ENCODE results near the gene AFF2.

The AFF2 gene

DNA sequence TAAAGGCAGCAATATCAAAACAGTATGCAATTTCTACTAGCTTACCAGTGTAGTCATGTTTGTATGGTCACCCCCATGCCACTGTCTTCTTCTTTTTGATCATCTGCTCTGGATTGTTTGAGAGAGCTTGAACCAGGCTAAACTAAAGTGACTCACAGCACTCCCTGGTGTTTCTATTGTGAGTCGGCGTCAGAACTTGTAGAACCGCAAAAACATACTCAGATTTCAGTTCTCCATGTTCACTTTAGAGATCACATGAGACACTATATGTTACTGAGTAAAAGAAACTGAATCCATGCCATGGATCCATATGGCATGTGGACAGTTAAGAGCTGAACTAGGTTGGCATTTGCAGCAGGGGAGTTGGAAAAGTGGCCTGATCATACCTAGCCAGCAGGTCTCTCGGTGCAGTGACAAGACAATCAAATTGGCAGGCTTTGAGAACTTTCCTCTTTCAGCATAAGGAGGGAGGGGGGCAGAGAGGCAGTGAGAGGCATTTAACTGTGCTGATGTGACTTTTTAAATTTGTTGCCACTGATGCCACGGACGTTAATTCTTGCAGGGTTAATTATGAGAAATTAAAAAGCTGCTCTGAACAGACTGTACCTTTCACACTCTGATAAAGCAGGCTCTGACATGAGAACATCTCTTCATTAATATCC is 88.4 kb downstream of the AFF2 start:
- no peak for DNase-seq (ENCODE audit: low read depth)

DNA sequence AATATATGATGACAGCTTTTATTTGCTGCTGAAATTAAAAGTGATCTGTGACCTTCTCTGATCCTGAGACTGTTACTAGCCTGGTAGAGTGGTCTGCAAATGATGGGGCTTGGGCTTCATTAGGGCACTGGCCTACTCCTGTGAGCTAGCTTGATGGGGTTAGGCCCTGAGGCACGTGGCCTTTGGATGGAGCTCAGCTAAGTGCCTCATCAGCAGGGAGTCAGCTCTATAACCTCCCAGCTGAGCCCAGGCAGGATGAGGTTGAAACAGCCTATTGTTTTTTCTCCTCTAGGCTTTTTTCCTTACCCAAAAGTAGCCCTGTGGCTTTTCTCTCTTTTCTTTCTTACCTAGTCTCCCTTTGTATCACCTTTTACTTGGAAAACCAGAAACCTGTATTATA is 92.2 kb downstream of the AFF2 start:
- DNase-seq (ENCODE audit: low read depth), result no peak

DNA sequence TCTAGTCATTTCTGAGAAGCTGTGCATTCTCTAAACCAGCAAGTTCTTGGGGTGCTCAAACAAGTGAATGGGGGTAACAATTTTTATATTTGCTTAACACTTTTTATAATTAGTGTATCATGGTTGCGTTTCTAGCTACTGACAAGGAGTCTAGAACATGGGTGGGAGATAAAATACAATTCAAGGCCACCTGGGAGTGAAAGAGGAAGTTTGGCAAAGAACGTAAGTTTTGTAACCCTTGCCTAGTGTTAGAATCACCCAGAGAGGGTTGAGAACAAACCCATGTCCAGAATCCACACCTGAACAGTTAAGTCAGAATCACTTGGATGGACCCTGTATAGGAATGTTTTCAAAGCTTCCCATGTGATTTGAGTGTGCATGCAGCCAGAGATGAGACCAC is 92.7 kb downstream of the AFF2 start:
- DNase-seq (ENCODE audit: low read depth), result no peak

DNA sequence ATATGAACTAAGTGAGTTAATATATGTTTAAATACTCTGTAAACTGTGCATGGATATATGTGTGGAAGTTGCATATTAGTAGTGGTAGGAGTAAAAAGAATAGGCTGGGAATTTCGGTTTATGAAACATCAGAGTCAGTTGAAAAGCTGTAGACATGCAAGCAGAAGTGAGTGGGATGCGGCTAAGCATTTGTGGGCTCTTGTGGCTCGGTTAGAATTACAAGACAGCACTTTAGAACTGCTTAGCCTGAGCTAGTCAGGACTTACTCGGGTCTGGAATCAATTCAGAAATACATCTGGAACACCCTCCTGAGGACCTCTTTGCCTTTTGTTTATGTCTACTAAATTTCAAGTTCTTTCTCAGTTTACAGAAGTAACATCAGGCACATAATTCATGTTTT is 93.6 kb downstream of the AFF2 start:
- no peak for DNase-seq (ENCODE audit: low read depth)

DNA sequence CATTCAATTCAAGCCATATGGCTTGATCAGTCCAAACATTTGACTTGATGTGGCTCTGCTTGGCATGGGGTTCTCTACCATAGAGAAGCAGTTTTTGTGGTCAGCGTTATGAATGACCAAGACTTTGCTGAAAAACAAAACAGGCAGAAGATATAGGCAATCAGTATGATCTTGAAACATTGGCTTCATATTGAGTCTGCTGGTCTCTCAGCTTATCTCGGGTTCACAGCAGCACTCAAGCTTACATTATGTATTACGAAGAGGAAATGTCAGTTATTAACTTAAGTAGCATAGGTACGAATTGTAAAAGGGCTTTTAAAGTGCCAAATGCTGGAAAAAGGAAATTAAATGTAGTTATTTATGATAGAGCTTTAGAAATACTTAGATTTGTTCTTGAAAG is 99.0 kb downstream of the AFF2 start:
- no peak for DNase-seq (ENCODE audit: low read depth)

DNA sequence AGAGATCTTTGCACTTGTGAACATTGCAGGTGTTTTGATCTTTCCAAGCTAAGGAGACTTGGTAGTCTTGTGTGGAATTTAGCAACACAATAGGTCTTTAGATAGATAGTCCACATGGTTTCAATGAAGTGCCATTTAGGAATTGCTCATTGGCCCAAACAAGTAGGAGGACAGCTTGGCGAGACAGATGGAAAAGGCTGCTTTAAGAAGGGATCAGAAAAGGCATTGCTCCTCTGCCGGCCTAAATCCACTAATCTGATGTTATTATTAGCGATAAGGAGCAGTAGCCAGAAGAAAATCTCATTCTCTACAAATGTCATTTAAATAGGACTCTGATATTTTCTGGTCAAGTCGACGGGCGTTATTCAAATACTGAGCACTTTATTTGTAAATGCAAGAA is 99.7 kb downstream of the AFF2 start:
- no peak for DNase-seq (ENCODE audit: low read depth)

DNA sequence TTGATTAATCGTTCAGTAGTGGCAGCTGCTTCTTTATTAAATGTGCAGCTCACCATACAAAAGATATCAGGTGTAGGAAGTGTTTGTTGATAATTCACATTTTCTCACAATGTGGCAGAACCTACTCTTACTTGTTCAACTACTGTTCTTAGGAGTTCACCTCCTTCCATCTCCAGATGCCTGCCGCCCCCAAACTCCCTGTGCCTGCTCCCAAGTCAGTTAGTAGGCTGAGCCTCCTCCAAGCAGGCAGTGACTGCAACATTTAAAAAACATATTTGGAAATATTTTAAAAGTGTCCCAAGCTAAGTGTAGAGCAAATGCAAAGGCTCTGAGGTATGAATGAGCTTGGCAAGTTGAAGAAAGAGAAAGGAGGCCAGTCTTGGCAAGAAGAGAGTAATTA is 100.2 kb downstream of the AFF2 start:
- DNase-seq (ENCODE audit: low read depth), result no peak

DNA sequence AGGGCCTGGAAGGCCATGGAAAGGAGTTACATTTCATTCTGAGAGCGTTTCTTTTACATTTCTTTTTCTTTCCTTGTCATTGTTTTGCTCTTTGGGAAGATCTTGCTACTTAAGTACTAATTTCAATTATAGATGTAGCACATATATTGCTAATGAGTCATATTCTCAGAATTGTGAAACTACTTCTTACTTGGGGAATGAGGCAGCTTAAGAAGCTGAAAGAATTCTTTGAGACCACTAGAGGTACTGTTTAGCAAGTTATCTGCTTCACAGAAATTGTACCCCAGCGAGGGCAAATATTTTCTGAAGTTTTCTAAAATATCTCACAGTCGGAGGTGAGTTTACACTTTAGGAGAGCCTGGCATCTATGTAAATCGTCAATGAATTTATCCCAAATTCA is 100.6 kb downstream of the AFF2 start:
- no peak for DNase-seq (ENCODE audit: low read depth)

DNA sequence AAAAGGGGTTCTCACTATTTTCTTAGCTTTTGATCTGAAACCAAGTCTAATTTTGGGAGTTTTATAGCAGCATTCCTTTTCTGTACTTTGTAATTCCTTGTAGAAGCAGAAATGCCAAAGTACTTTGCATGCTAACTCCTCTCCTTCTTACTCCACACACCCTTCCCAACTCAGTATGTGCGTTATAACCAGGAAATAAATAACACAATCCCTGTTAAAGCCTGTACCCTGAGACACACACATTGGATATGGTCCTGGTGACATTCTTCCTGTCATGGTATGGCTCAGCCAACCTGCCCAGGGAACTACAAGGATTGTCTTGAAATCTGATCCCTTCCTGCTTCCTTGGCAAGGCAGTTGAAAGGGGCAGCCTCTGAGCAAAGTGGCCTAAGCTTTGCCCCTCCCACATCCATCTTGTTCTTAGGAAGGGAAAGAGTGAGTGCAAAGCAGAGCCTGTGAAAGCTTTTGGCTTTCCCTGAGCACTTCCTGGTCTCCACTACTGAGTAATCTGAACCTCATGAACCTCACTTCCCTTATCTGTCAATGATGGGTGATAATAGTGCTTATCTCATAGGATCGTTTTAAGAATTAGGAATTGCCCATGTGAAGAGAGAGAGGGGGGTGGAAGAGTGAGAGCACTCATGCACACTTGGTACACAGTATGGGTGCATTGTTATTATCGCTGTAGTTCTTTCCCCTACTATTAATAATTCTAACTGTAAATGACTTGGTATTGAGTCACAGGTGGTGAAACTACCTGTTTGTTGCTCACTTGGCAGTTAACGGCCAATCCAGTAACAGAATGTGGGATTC is 109.3 kb downstream of the AFF2 start:
- DNase-seq (ENCODE audit: low read depth), result no peak

DNA sequence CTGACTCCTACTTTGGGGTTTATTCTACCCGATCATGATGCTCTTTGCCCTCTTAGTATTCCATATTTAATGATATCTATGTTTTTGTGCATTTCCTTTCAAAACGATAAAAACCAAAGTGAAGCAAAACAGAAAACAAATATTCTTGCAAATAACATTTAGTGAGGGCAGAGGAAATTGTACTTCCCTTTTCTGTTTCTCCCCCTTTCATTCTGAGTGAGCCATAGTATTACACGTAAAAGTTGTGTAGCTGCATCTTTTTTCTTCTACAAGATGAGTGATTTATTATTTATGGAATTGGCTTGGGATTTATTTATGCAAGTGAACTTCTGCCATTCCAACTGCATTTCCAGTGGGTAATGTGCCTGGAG is 109.9 kb downstream of the AFF2 start:
- DNase-seq (ENCODE audit: low read depth), result no peak

DNA sequence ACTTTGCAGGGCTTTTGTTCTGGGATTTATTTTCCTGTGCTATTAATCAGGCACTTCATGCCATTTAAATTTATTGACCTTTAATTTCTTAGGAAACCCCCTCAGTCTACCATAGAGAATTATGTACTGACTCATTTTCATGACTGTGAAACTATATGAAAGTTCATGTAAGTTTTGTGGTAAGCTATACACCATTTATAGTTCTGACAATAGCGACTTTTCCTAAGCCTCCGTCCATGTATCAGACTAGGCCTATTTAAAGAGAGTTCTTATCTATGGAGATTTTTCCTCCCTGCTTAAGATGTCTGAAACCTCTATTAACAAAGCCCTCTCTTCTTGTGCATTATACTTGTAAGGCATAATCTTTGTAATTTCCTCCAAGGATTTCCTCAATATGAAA is 111.6 kb downstream of the AFF2 start:
- DNase-seq (ENCODE audit: low read depth), result no peak

DNA sequence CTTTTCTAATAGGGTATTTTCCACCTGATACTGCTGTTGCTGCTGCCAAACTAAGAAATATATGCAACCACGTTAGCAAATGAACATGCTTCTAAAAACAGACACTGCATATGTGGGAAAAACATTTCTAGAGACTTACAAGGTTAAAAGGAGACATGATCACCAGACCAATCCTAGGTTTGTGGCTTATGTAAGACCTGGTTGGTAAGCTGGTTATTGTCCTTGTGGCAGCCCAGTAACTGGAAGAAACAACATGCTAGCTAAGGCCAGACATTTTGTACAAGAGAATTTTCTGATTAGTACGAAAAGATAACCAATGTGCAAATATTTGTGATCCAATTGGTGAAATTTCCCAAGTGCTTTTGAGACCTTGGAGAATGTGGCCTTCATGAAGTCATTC is 112.0 kb downstream of the AFF2 start:
- DNase-seq (ENCODE audit: low read depth), result no peak

DNA sequence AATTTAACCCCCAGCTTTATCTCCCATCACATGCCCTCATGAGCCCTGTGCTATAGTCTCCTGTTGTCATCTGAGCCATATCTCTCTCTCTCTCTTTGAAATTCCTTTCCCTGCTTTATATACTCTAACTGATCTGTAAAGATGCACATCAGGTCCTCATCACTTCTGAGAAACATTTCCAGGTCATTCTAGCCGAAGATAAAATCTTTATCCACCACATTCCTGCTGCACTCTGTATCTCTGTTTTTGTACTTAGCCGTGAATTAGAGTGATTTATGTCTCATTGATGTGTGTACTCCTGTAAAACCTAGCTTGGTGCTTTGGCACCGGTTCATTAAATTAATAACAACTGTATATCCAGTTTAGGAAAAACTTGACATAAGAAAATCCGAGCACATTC is 113.2 kb downstream of the AFF2 start:
- DNase-seq (ENCODE audit: low read depth), result no peak

DNA sequence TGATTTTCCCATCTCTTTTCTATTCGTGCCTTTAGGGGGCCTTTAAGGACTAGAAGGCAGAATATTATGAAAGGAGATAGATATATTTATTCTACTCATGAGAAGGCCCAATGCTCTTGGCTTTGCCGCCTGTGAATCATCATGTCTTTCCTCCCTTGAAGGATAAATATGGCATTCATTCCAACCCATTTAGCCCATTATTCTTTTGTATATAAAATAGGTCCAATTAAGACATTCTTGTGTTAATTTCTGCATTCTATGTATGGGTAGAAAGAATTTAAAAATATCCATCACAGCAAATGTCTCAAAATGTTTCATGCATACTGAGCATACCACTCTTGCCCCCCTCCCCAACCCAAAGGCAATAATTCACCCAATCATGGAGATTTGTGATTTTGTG is 115.1 kb downstream of the AFF2 start:
- no peak for DNase-seq (ENCODE audit: low read depth)

DNA sequence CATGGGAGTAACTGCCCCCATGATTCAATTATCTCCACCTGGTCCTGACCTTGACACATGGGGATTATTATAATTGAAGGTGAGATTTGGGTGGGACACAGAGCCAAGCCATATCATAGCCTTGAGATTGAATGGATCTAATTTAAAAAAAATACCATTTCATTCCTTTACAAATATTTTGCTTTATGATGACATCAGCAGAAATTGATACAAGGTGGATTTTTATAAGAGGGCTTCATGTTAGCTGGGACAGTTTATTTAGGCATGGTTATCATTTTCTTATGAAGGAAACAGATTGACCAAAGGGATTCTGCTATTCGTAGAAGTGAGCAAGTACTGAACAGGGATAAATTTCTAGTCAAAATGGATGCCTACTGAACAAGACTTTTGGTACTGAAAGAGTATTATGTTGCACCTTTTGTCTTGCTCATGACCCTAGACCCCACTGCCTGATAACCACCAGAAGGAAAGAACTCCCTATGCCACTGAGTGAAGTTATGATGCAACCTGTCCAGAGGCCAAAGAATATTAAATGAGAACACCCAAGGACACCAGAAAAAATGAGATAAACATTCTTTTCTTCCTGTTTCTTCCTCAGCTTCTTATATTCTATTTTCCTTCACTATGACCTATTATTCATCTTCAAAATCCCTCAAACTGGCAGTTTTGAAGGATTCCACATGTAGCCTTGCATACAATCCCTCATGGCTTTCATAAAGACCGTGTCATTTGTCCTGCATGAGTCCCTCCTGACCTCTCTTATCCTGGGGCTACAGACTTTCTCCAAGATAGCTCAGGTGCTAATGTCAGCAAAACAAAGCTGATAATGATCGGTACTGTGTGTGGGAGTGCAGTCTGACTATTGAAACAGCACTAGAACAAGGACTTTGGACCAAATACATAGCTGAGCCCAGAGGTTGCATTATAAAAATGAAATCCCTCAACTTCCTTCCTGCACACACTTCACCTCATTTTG is 118.3 kb downstream of the AFF2 start:
- DNase-seq (ENCODE audit: low read depth), result no peak

DNA sequence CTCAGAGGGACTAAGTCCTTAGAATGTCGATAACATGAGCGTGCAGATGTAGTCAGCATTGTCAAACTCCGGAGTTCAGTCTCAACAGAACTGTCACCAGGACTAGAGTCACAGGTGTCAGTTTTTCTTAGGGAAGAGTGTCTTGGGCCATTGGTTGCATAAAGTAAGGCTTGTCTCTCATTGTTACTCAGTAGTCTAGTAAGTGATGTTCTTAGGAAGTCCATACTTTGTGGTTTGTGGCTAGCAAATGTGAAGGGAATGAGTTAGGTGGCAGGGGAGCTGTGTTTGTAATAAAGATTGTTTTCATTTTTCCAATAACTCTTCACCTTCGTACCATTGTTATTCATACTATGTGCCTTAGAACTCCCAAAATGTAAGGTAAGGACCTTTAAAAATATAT is 119.6 kb downstream of the AFF2 start:
- no peak for DNase-seq (ENCODE audit: low read depth)

DNA sequence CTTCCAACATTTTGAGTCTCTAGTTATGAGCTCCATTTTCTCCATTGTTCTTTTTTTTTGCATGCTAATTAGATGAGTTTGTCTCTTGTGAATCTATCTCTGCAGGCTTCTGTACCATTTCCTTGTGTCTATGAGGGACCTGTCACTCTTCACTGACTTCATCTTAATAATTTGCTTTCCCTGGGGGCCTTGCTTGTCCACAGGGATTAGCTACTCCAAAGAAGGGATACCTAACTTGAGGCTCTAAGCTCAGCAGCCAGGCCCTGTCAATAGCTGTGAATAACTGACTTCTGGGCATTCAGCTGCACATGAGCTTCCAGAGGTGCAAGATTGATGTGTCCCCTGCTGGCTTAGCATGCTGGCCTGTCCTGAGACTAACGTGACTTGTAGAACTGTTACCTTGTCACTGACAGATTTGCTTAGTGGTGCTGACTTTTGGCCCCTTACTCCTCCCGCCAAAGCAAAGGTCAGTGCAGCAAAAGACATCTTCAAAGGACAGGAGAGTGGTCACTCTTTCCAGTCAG is 124.6 kb downstream of the AFF2 start:
- DNase-seq (ENCODE audit: low read depth), result no peak

DNA sequence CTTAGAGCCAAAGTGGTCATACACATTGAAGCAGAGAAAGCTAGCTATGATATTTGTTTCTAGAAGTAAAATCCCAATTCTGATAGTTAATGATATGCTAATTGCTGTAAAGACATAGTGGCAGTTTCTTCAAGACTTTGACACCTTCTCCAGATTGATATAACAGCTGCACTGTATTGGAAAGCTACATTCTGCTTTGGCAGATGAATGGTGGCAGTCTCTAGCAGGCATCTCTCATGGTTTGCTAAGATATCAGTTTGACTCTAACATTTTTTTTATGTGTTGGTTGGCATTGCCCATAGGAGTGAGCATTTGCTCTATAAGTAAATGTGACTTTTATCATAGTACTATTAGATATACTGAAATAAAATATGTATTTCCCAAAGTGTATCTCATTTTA is 128.2 kb downstream of the AFF2 start:
- no peak for DNase-seq (ENCODE audit: low read depth)

DNA sequence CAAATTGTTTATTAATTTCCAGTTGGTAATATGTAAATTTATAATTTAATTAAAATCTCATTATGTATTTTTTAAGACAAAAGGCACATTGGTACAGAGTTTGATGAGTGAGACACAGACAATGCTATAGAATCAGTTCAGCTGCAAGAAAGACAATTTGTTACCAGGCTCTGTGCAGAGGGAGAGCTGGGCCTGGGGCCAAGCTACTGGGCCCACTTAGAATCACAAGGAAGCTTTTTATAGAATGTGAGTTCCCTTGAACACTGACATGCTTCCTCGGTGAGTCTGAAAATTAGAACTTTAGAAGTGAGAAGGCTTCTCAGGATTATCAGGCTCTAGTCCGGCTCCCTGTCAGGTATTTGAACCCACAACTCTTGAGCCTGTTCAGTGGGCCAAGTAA is 129.0 kb downstream of the AFF2 start:
- no peak for DNase-seq (ENCODE audit: low read depth)

DNA sequence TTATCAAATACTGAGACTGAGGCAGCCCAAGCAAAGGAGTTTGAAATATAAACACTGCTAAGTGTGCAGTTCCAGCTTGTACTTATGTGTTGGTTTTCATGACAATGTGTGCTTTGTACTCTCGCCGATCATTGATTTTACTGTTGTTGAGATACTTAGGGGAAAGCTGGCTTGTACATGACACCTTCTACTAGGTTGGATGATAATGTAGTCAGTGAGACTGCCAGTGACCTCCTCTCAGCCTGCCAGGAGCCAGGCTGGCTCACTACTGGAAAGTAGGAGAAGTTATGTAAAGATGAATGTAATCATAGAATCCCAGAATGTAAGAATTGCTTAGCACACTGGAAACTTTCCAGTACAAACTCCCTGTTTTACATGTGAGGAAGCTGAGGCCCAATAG is 132.0 kb downstream of the AFF2 start:
- no peak for DNase-seq (ENCODE audit: low read depth)

DNA sequence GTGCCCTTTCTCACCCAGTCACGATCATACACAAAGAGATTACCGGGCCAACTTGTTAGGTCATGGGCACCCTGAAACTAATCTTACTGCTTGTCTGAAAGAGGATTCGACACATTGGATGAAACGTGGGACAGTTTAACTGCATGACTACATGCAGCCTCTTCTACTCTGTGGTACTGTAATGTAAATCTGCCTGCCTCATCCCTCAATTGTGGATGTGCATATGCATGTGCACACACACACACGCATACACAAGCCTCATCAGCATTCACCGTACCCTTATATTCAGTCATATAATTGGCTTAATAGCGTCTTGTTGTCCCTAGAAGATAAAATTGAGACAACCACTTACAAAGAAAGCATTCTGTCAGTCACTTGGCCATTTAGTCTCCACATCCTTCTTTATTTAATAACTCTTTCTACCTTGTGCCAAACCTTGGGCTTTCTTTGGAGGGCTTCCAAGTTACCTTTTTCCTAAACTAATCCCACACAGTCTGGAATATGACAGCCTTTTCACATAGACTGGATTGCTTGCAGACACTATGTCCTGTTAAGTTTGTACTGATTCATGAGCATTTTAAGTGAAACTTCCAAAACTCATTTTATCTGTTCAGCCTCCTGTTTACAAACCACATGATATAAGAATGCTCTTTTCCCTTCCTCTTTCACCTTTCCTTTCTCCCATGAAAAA is 132.9 kb downstream of the AFF2 start:
- DNase-seq (ENCODE audit: low read depth), result no peak

DNA sequence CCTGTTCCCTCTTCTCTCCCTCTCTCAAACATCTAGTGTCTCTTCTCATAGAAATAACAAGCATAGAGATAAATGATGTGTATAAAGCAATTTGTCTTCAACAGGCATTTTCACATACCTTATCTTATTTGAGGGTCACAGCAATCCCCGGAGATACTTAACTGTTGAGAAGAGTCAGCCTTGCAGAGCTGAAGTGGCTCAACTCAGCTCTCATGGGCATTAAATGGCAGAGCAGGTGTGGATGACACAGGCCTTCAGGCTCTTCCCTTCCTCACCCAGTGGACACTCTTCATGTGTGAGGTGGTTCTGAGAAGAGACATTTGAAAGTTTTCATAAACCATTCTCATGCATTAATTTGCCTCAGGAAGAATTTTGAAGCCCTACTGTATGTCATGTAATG is 134.2 kb downstream of the AFF2 start:
- DNase-seq (ENCODE audit: low read depth), result no peak
